Stimulated activated CD4-positive, alpha-beta T cell treated with anti-CD3 and anti-CD28 coated beads, Interleukin-2, amount 100 ng/mL, for 4 hours (primary cell): ENCODE data around the gene GAS6.
"Not testable (repeated sequence)": the region's sequence is repeated elsewhere in the genome, so short reads cannot be mapped to it uniquely, and the experiment has no call there.

ENCODE experiments used
- DNase-seq: peaks from one replicate; pipeline ENCODE4 v3.0.0-alpha.2; 2020; ENCODE audit warnings: low read depth

The GAS6 gene

GRCh38 chr13:113867913-113868312, 4.0 kb upstream of the GAS6 start:
- not testable (repeated sequence) for DNase-seq

- no peak for DNase-seq
Measured at GRCh38 chr13:113865427-113865826, 1.6 kb upstream of the GAS6 start.

- no peak for DNase-seq
Measured at GRCh38 chr13:113864273-113864890, 506 bp upstream of the GAS6 start.

DNA sequence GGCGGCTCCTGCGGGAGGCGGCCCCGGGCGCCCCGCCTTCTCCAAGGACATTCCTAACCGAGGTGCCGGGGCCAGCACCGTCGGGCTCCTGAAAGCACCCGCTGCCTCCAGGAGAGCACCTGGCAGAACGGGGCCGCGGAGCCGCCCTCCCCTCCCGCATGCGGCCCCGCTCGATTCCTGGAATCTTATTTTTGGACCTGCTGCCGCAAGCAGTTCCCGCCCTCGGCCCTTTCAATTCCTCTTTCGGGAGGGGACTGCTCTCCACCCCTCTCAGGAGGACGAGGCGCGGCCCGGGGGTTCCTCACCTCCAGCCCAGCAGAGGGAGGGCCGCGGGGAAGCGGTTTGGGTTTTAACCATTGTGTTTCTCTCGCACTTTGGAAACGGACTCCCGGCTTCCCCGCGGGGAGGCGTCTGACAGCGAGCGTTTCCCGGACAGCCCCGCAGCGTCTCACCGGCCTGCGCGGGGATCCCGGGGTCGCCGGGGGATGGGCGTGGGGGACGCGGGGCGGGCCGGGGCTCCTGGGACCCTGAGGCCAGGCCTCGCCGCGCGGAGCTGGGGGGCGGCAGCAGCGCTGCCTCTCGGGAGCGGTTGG, 849 bp downstream of the GAS6 start:
- no peak for DNase-seq

GRCh38 chr13:113862191-113862930, 1.5 kb downstream of the GAS6 start:
- no peak for DNase-seq

DNA sequence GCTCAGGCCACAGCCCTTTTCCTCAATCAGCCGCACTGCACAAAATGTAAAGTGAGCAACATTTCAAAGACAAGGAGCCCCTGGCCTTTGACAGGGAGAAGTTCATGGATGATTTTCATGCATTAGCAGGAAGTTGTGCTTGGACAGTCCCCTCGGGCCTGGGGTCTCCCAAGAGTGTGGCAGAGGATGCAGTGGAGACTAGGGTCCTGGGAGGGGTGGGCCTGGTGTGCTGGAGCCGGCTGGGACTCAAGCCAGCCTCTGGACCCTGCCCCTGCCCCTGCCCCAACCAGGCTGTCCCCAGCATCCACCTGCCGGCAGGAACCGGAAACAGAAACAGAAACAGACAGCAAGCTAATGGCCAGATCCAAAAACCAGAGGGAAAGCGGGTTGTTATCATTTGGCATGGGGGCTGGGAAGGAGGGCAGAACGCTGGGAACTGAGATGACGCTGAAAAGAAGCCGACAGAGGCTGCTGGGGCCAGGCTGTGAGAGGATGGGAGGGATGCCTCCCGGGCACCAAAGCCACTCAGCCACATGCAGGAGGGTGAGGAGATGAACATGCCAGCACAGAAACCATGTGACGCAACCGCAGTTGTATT, 2.3 kb downstream of the GAS6 start:
- no peak for DNase-seq

DNA sequence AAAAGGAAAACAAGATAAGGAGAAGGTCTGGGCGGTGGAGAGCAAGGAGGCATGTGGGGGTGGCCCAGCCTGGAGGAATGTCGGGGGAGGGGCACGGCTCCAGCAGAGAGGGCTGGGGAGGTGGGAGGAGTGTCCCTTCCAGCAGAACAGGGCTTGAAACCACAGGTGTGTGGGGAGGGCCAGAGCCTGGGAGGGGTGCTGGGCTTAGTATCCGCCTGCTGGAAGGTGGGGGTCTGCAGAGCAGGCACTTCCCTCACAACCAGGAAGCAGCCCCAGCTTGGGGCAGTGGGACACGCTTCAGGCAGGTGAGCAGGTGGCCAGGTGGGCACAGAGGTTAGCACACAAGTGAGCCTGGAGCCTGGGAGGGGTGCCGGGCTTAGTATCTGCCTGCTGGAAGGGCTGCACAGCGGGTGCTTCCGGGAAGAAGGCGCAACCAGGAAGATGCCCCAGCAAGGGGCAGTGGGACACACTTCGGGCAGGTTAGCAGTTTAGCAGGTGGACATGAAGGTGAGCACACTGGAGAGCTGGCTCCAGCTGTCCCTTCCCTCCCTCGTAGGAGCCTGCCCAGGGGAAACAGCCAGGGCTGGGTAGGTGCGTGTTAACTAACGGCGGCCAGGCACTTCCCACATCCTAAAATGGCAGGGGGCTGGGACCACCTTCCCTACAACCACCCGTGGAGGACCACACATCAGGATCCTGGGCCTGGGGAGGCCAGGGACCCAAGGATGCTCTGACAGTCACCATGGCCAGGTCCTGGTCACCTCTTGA, 3.0 kb downstream of the GAS6 start:
- DNase-seq = no peak

DNA sequence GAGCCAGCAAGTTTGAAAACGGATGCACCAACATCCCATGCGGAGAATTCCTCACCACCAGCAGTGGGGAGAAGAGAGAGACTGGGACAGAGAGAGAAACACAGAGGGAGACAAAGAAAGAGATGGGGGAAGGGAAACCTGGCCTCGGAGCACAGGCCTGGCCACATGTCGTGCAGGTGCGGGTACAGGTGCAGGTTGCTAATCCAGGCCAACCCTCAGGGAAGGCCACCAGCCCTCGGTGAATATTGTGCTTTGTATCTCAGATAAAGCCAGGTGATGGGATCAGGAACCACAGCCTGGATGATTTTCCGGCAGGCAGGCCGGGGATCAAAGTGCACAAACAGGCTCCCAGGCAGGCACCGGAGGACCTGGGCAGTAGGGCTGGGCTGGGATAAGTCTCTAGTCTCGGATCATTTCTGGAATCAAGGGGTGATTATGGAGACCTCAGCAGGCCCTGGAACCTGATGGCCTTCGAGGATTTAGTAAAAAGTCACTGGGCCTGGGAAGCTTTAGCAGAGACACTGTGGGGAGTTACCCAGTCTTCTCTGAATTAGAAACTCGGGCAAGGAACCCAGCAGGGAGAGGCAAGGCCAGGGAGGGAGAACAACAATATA, 3.7 kb downstream of the GAS6 start:
- no peak for DNase-seq

GRCh38 chr13:113859311-113860050, 4.4 kb downstream of the GAS6 start:
- no peak for DNase-seq

- DNase-seq = no peak
Measured at GRCh38 chr13:113857531-113858195, 6.2 kb downstream of the GAS6 start.

GRCh38 chr13:113856716-113857065, 7.2 kb downstream of the GAS6 start:
- no peak for DNase-seq

DNA sequence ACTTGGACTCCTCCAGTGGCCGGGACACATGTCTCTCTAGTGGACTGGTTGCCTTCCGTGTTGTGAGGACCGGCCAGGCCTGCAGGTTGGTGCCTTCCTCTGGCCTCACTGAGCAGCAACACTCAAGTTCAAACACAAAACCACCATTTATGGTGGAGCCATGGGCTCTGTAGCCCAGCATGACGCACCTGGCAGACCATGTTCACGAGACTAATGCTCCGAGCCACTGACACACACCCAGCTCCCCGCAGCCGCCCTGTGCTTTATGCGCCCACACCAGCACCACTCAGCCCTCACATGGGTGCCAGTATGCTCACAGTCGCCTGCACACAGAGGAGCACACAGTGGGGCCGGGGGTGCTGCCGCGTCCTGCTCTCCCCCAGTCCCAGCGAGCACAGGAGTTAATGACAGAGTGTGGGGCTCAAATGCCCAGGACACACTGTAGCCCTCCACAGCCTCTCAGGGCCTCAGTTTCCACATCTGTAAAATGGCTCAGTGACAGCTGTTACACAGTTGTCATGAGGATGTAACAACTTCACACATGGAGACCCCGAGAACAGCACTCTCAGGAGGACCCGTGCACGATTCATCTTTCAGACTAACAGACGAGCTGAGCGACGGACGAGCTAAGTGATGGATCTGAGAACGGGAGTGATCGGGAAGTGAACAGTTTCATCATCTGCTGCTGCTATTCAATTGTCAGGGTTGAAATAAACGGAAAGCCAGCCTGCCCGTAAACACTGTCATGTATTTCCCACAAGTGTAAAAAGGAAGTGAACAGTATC, 7.8 kb downstream of the GAS6 start:
- no peak for DNase-seq

DNA sequence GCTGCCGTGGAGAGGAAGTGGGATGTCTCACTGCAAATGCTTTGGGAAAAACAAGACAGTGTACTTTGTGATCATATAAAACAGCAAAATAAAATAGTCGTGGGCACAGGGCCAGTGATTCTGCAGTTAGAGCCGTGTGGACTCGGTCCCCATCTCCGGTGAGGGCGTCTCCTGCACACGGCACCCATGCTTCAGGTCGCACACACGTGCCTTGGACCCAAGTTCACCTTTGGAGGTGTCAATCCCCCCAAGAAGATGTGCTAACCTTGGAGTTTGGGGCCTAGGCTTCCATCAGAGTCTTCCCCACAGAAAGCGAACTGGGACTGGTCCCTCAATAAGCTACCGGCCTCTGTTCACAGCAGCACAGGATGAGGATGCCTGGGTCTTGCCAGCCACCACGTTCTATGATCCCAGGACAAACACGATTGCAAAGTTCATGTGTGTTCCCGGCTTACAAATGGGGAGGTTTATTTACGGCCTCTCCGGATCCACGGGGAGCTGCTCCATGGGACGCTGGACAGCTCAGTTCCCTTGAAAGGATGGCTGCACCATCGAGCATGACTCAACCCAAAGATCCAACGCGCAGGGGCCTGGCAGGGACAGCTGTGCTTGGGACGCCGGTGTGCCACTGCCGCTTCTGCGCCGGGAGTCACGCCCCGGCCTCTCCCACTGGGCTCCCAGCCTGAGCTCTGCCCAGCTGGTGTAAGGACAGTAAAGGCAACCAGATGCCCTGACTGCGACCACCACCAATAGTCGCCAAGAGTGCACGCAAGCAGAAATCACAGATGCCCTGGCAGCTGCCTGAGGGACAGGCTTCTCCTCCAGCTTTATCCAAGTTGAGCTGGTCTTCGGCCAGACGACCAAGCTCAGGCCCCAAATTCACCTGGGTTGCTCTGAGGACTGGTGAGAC, 8.6 kb downstream of the GAS6 start:
- no peak for DNase-seq

DNA sequence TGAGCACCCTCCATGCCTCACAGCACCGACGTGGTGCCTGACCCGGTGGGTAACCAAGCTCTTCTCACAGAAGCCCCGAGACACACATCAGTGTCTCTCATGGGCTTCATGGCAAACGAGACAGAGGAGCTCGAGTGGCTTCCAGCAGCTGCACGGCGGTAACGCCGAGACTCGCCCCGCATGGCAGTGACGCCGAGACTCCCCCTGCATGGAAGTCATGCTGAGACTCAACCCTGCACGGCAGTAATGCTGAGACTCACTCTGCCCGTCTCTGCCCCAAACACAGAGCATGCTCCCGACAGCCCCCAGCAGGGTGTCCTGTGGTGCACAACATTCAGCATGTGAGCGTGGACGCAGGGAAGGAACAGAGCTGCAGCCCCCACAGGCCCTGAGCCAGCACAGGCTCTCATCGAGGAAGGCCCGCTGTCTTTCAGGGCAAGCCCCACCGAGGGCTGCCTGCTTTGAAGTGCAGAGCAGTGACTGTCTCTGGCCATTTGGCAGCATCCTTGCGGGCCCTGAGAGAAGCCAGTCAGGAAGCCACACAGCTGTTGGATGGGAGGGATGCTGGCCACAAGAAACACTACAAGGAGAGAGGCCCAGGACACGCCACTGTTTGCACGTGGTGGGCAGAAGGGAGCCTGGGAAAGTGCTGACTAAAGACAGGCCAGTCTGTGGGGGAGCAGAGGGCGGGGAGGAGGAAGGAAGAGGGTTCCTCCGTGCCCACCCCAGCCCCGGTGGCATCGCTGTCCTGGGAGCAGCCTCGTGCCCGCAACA, 9.5 kb downstream of the GAS6 start:
- DNase-seq = no peak

DNA sequence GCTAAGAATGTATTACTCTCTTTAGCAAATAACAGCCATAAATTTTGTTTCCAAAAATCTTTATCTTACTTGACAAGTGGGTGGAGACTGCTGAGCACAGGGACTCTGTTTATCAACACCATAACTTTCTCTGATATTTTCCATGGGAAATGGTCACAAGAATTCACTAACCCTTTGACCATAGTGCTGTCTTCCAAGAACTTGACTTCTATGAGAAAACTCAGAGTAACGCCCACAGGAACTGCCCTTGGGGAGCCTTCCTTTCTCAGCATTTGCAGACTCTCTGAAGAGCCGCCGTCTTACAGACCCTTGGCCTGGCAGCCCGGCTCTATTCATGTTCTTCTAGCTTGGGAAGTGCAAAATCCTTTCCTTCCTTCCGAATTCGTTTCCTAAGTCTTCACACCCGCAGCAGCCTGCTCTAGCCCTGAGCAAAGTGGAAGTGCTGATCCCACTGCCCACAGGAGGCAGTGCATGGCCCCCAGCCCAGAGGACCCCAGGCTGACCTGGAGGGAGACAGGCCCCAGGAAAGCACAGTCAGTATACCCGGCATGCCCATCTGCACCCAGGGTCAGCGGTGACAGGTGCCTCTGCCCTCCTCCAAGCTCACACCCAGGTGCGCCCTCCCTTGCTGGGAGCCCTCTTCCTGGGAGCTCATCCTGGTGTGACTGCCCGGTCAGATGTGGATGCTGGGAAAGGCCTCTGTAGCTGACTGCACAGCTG, 10.2 kb downstream of the GAS6 start:
- DNase-seq = no peak

DNA sequence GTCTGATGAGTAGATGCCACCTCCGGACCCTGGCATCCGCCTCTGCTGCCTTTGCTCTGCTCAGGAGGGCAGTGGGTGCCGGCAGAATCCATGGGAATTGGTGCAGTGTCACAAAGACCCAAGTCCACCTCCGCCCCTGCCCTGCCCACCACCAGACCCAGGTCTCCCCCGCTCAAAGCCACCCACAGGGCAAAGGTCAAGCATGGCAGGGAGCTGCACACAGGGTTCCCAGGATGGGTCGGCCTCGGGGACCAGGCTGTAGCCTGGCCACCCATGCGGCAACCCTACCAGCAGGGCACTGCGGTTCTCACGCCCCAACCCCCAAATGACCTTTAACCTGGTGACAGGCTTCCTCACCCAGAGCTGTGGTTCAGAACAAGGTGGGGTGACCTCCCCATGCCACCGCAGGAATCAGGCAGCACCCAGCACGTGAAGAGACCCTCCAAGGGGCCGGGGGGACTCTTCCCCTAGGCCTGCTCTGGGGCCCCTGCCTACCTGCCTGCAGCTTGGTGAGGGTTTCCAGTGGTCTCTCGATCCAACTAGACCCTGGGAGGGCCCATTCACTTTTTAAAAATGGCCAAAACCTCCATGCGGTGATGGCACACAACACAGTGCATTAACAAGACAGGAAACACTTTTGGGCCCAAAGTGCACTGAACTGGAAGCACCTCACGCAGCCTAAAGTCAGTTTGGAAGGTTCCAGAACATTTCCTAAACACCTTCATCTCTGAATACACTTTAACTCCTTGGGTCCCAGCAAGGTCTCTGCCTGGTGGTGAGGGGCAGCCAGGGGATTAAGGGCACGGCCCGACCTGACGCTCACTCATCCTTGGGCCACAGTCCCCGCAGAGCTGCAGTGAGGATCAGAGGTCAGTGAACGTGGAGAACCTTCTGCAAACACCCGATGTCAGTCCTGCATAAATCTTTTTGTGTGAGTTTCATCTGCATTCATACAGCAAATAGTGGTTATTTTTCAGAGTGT, 11.0 kb downstream of the GAS6 start:
- DNase-seq = no peak
